Neural cell (in vitro differentiated cells): ENCODE measurements around the gene GPR150.

Experiments used
- CTCF ChIP-seq: fragments of 450-650 bp; IDR thresholded peaks from 2 replicates; pipeline ENCODE4 v1.5.1; 2014; ENCODE audit warnings: antibody characterized with exemption, mild to moderate bottlenecking, moderate library complexity; ENCODE audit not compliant: poor library complexity, severe bottlenecking
- EP300 ChIP-seq: fragments of 450-650 bp; conservative IDR thresholded peaks from 2 replicates; pipeline ENCODE4 v1.6.1; 2014; ENCODE audit warnings: antibody characterized with exemption, mild to moderate bottlenecking, moderate library complexity; ENCODE audit not compliant: poor library complexity, severe bottlenecking
- EZH2 ChIP-seq: fragments of 200-600, 300-800 bp; shearing (Covaris generic), sonication (generic); IDR thresholded peaks from 2 replicates; pipeline ENCODE4 v1.6.1; 2014; ENCODE audit warnings: antibody characterized with exemption, low read length, borderline replicate concordance, mild to moderate bottlenecking; ENCODE audit not compliant: insufficient read depth, poor library complexity, severe bottlenecking
- RAD21 ChIP-seq: fragments of 450-650 bp; conservative IDR thresholded peaks from 2 replicates; pipeline ENCODE4 v1.6.1; 2014; ENCODE audit warnings: antibody characterized with exemption, mild to moderate bottlenecking, moderate library complexity

GRCh38 chr5:95610546-95610945, 9.3 kb upstream of the GPR150 start:
- TF ChIP-seq CTCF (no peak), EP300 (no peak), EZH2 (no peak), RAD21 (no peak)
